ENCODE measurements around the gene DIP2C.
A peak's percentile ranks its signal among the peaks of the same experiment; 100 is the strongest.
"Not testable (repeated sequence)": the region's sequence is repeated elsewhere in the genome, so short reads cannot be mapped to it uniquely, and the experiment has no call there.

DIP2C gene

GRCh38 chr10:639751-640672, 49.5 kb downstream of the DIP2C start:
- DNase-seq = no peak

- no peak for DNase-seq
These were observed 50.3 kb downstream of the DIP2C start for GRCh38 chr10:639001-639750.

- peak; percentile 21 for DNase-seq
These were observed 51.7 kb downstream of the DIP2C start for GRCh38 chr10:637771-638195.

GRCh38 chr10:637221-637620, 52.2 kb downstream of the DIP2C start:
- DNase-seq = no peak

GRCh38 chr10:636769-637168, 52.7 kb downstream of the DIP2C start:
- DNase-seq = no peak

GRCh38 chr10:636016-636730, 53.3 kb downstream of the DIP2C start:
- DNase-seq = no peak

GRCh38 chr10:635088-635861, 54.2 kb downstream of the DIP2C start:
- DNase-seq = no peak

- DNase-seq = no peak
These were observed 55.2 kb downstream of the DIP2C start for GRCh38 chr10:634256-634655.

- no peak for DNase-seq
These were observed 55.9 kb downstream of the DIP2C start for GRCh38 chr10:633279-634245.

GRCh38 chr10:632807-633177, 56.7 kb downstream of the DIP2C start:
- DNase-seq = not testable (repeated sequence)

- not testable (repeated sequence) for DNase-seq
These were observed 57.2 kb downstream of the DIP2C start for GRCh38 chr10:632155-632806.

GRCh38 chr10:631266-631665, 58.2 kb downstream of the DIP2C start:
- DNase-seq = no peak

- no peak for DNase-seq
These were observed 58.8 kb downstream of the DIP2C start for GRCh38 chr10:630581-631073.

- no peak for DNase-seq
These were observed 60.1 kb downstream of the DIP2C start for GRCh38 chr10:629186-629998.

- no peak for DNase-seq
These were observed 61.0 kb downstream of the DIP2C start for GRCh38 chr10:628386-629045.

GRCh38 chr10:627032-627992, 62.2 kb downstream of the DIP2C start:
- no peak for DNase-seq

- DNase-seq = no peak
These were observed 63.4 kb downstream of the DIP2C start for GRCh38 chr10:625751-626711.

Data from NCI-H82 (cell line).